Measurements from ENCODE around the gene STX12.

Gene STX12
- 37.0 to 37.1 reads per million in 2 experiments for total RNA-seq

- peak; percentile 99 for DNase-seq (ENCODE audit: low read depth)
Measured at GRCh38 chr1:27772932-27773825, at the start of gene STX12. TSS of gene STX12 (plus strand) at chr1:27773219. CDS start at chr1:27773308, 89 bp downstream.

DNA sequence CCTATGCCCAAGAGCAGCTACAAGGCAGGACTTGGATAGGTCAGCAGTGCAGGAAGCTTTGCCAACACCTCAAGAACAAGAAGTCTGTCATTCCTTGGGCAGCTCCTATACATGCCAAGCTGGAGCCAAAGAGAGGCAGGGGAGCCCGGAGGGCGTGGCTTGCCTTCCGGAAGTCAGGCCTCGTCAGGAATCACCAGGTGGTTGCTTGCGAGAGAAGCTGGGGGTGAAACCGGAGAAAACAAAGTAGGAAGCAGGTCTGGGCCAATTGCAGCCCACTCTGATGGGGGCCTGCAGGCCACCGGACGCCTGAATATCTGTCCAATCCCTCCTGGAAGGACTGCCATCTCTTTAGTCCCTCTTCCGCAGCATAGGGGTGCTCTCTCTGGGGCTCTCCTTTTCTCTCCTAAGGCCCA, 48.1 kb upstream of the STX12 start:
- no peak for DNase-seq (ENCODE audit: low read depth)

DNA sequence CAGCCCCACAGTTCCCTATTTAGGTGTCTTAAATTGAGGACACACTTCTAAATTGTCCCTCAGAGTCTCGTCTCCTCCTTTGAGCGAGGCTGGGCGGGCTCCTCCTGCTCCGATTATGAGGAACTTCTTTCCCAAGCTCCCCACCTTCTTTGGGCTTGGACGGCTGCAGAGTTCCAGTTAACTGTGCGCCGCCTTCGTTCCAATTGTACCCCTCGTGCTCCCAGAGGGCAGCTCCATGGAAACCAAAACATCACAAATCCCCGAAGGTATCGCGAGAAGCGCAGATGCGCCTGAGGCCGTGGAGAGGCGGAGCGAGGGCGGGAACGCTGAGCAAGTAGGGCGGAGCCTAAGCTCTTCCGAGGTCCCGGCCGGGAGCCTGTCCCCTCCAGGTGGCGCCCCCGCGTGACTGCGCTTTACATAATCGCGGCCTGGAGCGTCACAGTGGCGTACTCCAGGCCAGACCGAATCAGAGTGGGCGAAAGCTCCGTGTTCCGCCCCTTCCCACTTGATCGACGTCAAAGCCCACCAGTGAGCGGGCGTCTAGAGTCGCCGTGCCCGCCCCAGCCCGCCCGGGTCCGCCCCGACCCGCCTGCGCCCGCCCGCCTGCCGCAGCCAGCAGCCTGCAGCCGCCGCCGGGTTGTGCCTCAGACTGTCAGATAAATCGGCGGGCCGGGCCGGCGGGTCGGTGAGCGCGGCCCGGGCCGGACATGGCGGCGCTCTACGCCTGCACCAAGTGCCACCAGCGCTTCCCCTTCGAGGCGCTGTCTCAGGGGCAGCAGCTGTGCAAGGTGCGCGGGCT, 47.4 kb upstream of the STX12 start, which contains the start of gene FAM76A:
Gene FAM76A (plus strand): TSS at position 588 of the 799 bp plus-strand sequence. CDS start 120 bp downstream, at position 708.
- peak; percentile 100 for DNase-seq (ENCODE audit: low read depth)

DNA sequence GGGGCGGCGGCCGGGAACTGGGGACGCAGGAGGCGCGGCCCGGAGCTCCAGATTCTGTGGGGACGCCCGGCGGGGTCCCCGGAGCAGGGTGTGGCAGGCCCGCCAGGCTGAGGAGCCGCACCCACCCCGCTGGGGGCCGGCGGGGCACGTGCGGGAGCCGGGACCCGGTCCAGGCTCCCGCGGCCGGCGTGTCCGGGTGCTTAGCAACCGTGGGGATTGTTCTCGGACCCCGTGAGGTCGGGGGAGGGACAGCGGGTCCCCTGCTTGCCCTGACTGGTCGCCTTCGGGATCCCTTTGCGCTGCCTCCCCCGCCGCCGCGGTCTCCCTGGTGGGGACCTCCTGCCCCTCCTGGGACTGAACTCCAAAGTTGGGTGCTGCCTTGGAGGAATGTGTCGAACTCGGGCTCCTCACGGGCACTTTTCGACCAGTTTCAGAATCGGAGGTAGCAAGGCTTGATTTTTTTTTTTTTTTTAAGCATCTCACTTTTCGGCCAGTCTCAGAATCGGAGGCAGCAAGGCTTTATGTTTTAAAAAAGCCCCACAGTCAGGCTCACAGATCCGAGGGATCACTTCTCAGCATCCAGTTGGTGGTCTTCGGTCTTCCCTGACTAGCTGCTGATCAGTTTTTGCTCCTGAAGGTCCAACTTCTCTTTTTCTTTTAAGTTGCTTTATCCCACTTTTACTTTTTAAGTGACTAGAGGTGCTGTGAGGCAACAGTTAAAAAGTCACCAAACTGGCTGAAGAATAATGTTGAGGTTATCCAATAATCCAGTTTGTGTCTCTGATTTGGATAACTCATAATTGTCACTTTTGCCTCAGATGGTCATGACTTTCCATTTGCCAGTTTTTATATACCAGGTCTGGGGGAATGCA, 46.6 kb upstream of the STX12 start:
- DNase-seq (ENCODE audit: low read depth): peak; percentile 8

GRCh38 chr1:27727126-27727525, 45.9 kb upstream of the STX12 start:
- DNase-seq (ENCODE audit: low read depth): no peak

DNA sequence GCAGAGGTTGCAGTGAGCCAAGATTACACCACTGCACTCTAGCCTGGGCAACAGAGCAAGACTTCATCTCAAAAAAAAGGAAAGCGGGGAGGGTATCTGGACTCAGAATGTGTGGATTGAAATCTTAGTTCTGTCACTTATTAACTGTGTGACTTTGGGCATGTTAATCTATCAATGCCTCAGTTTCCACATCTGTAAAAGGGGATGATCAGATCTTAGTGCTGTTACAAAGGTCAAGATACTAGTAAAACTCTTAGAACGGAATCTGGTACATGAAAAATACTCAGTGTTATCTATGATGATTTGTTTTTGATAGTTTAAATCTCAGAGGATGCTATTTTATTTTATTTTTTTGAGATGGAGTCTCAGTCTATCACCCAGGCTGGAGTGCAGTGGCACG, 36.8 kb upstream of the STX12 start:
- no peak for DNase-seq (ENCODE audit: low read depth)

- DNase-seq (ENCODE audit: low read depth): no peak
Measured at GRCh38 chr1:27741121-27741520, 31.9 kb upstream of the STX12 start.

- DNase-seq (ENCODE audit: low read depth): no peak
Measured at GRCh38 chr1:27744556-27744955, 28.5 kb upstream of the STX12 start.

DNA sequence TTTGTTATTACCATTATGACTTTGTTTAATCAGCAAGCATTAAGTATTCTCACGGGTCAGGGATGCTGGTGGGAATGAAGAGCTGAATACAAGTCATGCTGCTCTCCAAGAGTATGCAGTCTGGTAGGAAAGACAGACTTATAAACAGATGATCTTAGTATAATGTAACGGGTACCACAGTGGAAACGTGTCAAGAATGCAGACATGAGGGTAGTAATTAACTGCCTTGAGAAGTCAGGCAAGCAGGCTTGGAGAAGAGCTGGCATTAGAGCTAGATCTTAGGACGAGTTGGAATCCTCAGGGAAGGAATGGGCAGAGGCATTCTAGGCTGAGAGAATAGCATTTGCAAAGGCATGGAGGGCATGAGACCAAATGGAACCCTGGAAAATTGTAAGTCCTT, 27.6 kb upstream of the STX12 start:
- no peak for DNase-seq (ENCODE audit: low read depth)

DNA sequence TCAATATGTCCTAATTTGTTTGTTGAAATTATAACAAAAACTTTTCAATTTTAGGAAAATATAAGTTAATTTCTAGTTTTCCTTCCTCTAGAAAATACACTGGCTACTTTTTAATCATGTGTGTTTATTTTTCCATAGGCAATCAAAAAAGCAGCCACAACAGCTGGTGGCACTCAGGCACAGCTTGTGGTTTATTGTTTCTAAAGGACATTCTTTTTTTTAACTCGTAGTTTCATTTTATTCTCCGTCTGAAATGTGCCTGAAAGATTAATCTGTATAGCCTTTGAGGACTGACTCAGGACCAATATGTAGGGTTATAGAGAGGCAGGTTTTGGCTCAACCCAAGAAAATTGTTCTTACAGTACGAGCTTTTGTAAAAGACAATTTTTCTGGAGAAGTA, 20.7 kb upstream of the STX12 start:
- DNase-seq (ENCODE audit: low read depth): no peak

DNA sequence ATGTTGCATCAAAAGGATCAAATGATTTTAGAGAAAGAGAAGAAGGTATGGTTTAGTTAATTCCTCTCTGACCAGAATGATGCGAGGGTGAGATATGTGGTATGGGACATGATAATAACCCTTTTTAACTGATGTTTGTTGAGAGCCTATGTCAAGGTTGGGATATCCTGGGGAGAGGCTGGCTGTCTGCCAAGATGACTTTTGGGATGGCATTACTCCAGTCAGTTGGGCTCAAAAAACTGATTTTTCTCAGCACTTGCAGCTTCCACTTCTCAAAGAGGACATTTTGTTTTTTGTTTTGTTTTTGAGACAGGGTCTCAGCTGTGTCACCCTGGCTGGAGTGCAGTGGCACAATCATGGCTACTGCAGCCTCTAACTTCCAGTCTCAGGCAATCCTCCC, 17.7 kb upstream of the STX12 start:
- DNase-seq (ENCODE audit: low read depth): no peak

- DNase-seq (ENCODE audit: low read depth): no peak
Measured at GRCh38 chr1:27755865-27756264, 17.2 kb upstream of the STX12 start.

GRCh38 chr1:27759236-27759635, 13.8 kb upstream of the STX12 start:
- DNase-seq (ENCODE audit: low read depth): no peak

DNA sequence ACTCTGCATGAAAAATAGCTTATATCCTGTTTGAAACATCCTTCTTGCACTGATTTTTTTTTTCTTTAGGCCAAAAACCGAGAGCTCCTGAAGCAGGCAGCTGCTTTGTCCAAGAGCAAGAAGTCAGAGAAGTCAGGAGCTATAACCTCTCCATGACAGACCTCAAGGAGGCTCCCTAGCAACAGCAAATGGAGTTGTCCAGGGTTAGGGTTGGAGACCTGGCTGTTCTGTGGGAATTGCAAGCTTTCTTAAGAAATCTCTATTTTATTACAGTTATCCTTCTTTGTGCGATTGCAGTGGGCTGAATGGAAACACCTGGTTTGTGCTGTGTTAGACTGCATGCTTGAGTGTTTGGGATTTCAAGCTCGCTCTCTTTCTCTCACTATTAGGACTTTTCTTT, 12.6 kb upstream of the STX12 start:
- DNase-seq (ENCODE audit: low read depth): no peak

- no peak for DNase-seq (ENCODE audit: low read depth)
Measured at GRCh38 chr1:27762033-27762432, 11.0 kb upstream of the STX12 start.

DNA sequence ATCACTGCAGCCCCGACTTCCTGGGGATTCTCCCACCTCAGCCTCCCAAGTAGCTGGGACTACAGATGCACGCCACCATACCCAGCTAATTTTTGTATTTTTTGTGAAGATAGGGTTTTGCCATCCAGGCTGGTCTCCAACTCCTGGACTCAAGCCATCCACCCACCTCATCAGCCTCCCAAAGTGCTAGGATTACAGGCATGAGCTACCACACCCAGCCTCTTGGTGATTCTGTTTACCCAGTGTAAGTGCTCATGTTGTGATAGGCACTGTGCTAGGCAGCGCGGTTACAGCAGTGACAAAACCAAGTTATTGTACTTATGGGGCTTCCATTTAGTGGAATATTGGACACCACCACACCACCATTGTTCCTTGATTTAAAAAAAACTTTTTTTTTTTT, 9.7 kb upstream of the STX12 start:
- no peak for DNase-seq (ENCODE audit: low read depth)

DNA sequence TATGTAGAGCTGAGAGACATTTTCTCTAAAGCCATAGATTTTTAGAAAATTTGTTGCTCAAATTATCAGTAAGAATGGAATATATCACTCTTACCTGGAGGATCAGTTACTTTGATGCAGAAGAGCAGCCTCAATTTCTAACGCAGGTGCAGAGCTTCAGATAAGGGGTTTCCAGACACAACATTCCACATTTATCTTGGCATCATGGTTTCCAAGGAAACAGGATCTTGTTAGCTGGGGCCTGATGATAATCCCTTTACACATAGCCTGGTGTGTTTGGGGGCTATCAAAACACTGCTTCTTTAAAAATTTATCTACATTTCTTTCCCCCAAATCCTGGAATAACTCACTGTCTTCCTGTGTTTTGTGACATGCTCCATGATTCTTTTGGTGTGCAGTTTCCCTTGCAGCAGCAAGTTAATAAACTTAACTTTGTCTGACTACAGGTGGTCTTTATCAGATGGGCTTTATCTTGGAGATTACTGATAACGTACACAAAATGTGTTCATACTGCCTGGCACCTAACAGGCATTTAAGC, 2.7 kb upstream of the STX12 start:
- no peak for DNase-seq (ENCODE audit: low read depth)

DNA sequence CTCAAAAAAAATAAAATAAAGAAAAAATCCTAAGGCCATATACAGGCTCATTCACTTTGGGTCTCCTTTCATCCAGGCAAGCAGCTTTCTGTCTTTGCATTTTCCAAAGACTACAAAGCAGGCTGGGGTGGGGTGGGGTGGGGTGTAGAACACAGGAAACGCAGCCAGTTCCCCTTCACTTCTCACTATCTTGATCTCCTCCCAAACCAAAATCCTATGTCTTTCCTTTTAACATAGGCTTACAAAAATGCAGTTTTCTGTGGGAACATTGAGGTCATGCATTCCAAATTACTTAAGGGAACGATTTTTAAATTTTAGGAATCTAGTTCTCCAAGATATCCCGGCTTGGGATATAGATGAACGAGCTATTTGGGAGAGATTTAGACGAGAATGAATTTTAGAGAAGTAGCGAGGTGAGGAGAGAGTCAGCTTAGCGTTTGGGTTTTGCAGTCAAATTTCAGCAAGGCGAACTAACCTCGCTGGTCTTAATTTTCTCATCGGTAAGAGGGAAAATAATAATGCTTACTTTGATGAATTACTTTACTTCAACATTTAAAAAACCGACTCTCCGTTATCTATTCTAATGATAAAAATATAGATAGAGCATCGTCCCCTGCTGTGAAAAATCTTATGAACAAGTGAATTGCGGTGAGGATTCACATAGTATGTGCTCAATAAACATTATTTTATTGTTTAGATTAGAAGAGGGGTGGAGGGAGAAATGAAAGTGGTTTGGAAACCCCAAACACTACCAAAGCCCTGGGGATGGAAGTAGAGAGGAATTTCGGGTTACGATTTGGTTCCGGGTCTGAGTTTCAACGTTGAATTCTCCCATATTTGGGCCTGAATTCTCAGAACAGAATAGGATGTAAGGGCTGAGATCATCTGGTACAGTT, 735 bp upstream of the STX12 start:
- DNase-seq (ENCODE audit: low read depth): no peak

DNA sequence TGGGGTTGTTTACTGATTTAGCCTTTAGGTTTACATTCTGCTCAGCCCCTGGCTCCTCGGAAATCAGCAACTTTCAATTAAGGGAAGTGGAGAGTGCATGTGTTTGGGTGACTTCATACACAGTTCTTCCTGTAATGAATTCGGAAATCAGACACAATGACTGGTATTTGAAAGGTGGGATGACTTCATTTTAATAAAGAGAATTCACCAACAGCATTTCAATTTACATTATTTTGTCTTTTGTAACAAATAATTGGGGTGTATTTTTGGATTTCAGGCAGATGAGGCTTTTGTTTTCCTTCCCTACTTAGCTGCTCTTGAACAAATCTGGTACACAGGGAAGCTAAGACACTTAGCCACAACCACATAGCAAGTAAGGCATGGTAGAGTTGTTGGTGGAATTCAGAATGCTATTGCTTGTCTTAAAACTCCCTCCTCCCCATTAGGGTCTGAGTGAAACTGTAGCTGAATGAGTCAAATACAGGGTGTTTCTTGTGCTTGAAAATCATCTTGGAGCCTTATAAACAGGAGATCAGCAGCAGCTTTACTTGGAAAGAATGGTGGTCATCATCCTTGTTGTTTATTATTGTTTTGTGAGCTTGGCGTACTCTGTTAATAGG, 917 bp downstream of the STX12 start:
- no peak for DNase-seq (ENCODE audit: low read depth)

DNA sequence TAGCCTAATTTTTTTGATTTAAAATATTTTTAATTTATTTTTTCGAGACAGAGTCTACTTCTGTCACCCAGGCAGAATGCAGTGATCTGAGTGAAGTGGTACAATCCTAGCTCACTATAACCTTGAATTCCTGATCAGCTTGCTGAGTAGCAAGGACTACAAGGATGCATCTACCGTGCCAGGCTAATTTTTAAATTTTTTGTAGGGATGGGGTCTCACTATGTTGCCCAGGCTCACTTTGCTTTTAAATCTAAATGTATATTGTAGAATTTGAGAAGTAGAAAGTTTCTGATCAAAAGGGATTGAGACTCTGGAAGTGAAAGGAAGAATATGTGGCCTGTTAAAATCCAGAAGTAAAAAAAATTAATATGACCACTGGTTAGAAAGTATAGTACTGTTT, 1.6 kb downstream of the STX12 start:
- no peak for DNase-seq (ENCODE audit: low read depth)
